Left ventricle myocardium inferior (tissue), 1 donor: ENCODE measurements around the gene AP3B1. TPM values are rescaled to one million over a fixed set of nuclear protein-coding genes. Genes with fewer than 3 reads are reported as not detected.

Experiments
- DNase-seq: peaks from one replicate; pipeline ENCODE4 v3.0.0-alpha.2; 2020
- H3K27ac ChIP-seq: fragments of 200-600 bp; replicated peaks from 2 replicates; pipeline ENCODE4 v1.8.0; 2021
- H3K27me3 ChIP-seq: fragments of 200-600 bp; 2 replicates; pipeline ENCODE4 v1.8.0; 2021; ENCODE audit warnings: low read depth
- H3K36me3 ChIP-seq: fragments of 200-600 bp; 2 replicates; pipeline ENCODE4 v1.8.0; 2021
- H3K4me1 ChIP-seq: fragments of 200-600 bp; 2 replicates; pipeline ENCODE4 v1.8.0; 2021
- H3K4me3 ChIP-seq: fragments of 200-600 bp; 2 replicates; pipeline ENCODE4 v1.8.0; 2021; ENCODE audit warnings: mild to moderate bottlenecking, moderate library complexity
- H3K9me3 ChIP-seq: fragments of 200-600 bp; replicated peaks from 2 replicates; pipeline ENCODE4 v1.8.0; 2021
- CTCF ChIP-seq: fragments of 200-600 bp; IDR thresholded peaks from 2 replicates; pipeline ENCODE4 v1.8.0; 2021; ENCODE audit warnings: antibody characterized with exemption, mild to moderate bottlenecking, borderline replicate concordance
- intact Hi-C: fragments of 100-400 bp; cut with micrococcal nuclease; formaldehyde crosslinking; loops from one replicate; pipeline ENCODE4 v1.11.0; 2022
- total RNA-seq: library from RNA; stranded (reverse); fragmentation: NEBNext Ultra II Directional; extraction: Animal tissue kit (Norgen Biotek cat#: 25700); gene quantifications from one replicate; pipeline ENCODE4 v1.2.1, GENCODE V29; 2021
- donor health status: DM: no; HTN: yes; CAD: no; lungs with severe emphysema.

The AP3B1 gene
- total RNA-seq, 1 donor from 2014 or later: 22.0 TPM

- intact Hi-C loops: no loop called here
- peaks cover 32% of the 10 kb centered on the region for H3K36me3 ChIP-seq
- H3K27ac ChIP-seq: no peak overlapping the region
- no peak for TF ChIP-seq CTCF
- no peaks in the 10 kb centered on the region for H3K9me3 ChIP-seq
- no peaks in the 10 kb centered on the region for H3K4me1 ChIP-seq
- H3K27me3 ChIP-seq: no peaks in the 10 kb centered on the region
- no peak overlapping the region for H3K4me3 ChIP-seq
- DNase-seq: no peak
These were observed 192.0 kb downstream of the AP3B1 start for GRCh38 chr5:78102500-78102899.

- no peak overlapping the region for H3K27ac ChIP-seq
- H3K4me3 ChIP-seq: no peak overlapping the region
- DNase-seq: no peak
- no peaks in the 10 kb centered on the region for H3K27me3 ChIP-seq
- H3K4me1 ChIP-seq: no peaks in the 10 kb centered on the region
- no peaks in the 10 kb centered on the region for H3K9me3 ChIP-seq
- intact Hi-C loops: no loop called here
- no peak for TF ChIP-seq CTCF
- H3K36me3 ChIP-seq: peaks cover 22% of the 10 kb centered on the region
These were observed 199.4 kb downstream of the AP3B1 start for GRCh38 chr5:78095125-78095524.

GRCh38 chr5:78090002-78090401 lies 204.5 kb downstream of the AP3B1 start:
- Histone ChIP-seq H3K36me3 (peaks cover 38% of the 10 kb centered on the region), H3K4me1 (no peaks in the 10 kb centered on the region), H3K4me3 (no peak overlapping the region), H3K27me3 (no peaks in the 10 kb centered on the region), H3K9me3 (no peaks in the 10 kb centered on the region), H3K27ac (no peak overlapping the region)
- TF ChIP-seq CTCF: no peak
- DNase-seq: no peak
- intact Hi-C loops: no loop called here

GRCh38 chr5:78078858-78079257 lies 215.6 kb downstream of the AP3B1 start:
- intact Hi-C loops: no loop called here

GRCh38 chr5:78077369-78078068 lies 217.0 kb downstream of the AP3B1 start:
- TF ChIP-seq CTCF: no peak
- Histone ChIP-seq H3K27me3 (no peaks in the 10 kb centered on the region), H3K36me3 (no peaks in the 10 kb centered on the region), H3K27ac (no peak overlapping the region), H3K4me1 (no peaks in the 10 kb centered on the region), H3K4me3 (no peak overlapping the region), H3K9me3 (no peaks in the 10 kb centered on the region)
- intact Hi-C loops: no loop called here
- DNase-seq: no peak

More at GRCh38 chr5:78078858-78079257, 215.6 kb downstream of the AP3B1 start:
- Histone ChIP-seq H3K27ac (no peak overlapping the region), H3K36me3 (no peaks in the 10 kb centered on the region), H3K27me3 (no peaks in the 10 kb centered on the region), H3K9me3 (no peaks in the 10 kb centered on the region), H3K4me3 (no peak overlapping the region), H3K4me1 (no peaks in the 10 kb centered on the region)
- DNase-seq: no peak
- no peak for TF ChIP-seq CTCF
